Esophagus muscularis mucosa (tissue), 4 donors: ENCODE measurements around the gene CMBL. TPM values are rescaled to one million over a fixed set of nuclear protein-coding genes. Genes with fewer than 3 reads are reported as not detected.

ENCODE experiments used
- DNase-seq: peaks from one replicate; pipeline ENCODE4 v3.0.0-alpha.2; 2017; ENCODE audit errors: extremely low spot score
- H3K27ac ChIP-seq, 4 donors: fragments of 200-600 bp; sonication (generic); replicated peaks in 1 of 4; 1 replicate in 3 of 4; 2 replicates in 1 of 4; pipeline ENCODE4 v1.5.1; 2016 to 2019; ENCODE audit warnings: mild to moderate bottlenecking in 1 of 4
- H3K27me3 ChIP-seq, 4 donors: fragments of 200-600 bp; sonication (generic); one replicate each; pipeline versions ENCODE4 v1.5.1 to v1.6.0; 2016 to 2019
- H3K36me3 ChIP-seq, 4 donors: fragments of 200-600 bp; sonication (generic); one replicate each; pipeline ENCODE4 v1.5.1; 2016 to 2019
- H3K4me1 ChIP-seq, 4 donors: fragments of 200-600 bp; sonication (generic); one replicate each; pipeline ENCODE4 v1.5.1; 2016 to 2019
- H3K4me3 ChIP-seq, 4 donors: fragments of 200-600 bp; sonication (generic); 1 replicate in 2 of 4; 2 replicates in 2 of 4; pipeline ENCODE4 v1.5.1; 2016 to 2019; ENCODE audit warnings: mild to moderate bottlenecking in 4 of 4, moderate library complexity in 1 of 4
- H3K9me3 ChIP-seq, 4 donors: fragments of 200-600 bp; sonication (generic); 1 replicate in 3 of 4; 2 replicates in 1 of 4; pipeline ENCODE4 v1.5.1; 2016 to 2019
- CTCF ChIP-seq, 3 experiments: fragments of 200-600 bp in 2 of 3; fragments of 450-650 bp in 1 of 3; sonication (generic) in 2 of 3; IDR thresholded peaks; one replicate each; pipeline ENCODE4 v1.5.1; 2017 to 2019; ENCODE audit warnings: antibody characterized with exemption in 3 of 3, mild to moderate bottlenecking in 2 of 3, moderate library complexity in 1 of 3
- EP300 ChIP-seq: sonication (generic); formaldehyde crosslinking; IDR thresholded peaks from one replicate; pipeline ENCODE4 v1.6.1; 2017; ENCODE audit warnings: antibody characterized with exemption
- POLR2A ChIP-seq: fragments of 450-650 bp; IDR thresholded peaks from one replicate; pipeline ENCODE4 v1.6.1; 2017; ENCODE audit warnings: antibody characterized with exemption, moderate library complexity, mild to moderate bottlenecking, low read depth
- POLR2AphosphoS5 ChIP-seq, 2 donors: sonication (generic); formaldehyde crosslinking; IDR thresholded peaks; one replicate each; pipeline ENCODE4 v1.6.1; 2017; ENCODE audit warnings: antibody characterized with exemption in 2 of 2
- WGBS: methylation state at CpG from one replicate; pipeline ENCODE4 v1.1.5; 2018; 5-methylcytosine and 5-hydroxymethylcytosine counted together
- intact Hi-C: fragments of 100-400 bp; cut with DNase I; formaldehyde crosslinking; loops from one replicate; pipeline ENCODE4 v1.15.1; 2023
- total RNA-seq, 4 donors: library from RNA; depleted of rRNA; stranded (reverse); fragments of >200 nt; gene quantifications; one replicate each; pipeline versions ENCODE4 v1.1.0 to v1.2.1, GENCODE V29; 2016

Gene CMBL
- total RNA-seq, 4 donors from 2014 or later, result 3.8 to 7.8 (median 5.1) TPM

GRCh38 chr5:10343486-10343885 lies 35.8 kb upstream of the CMBL start:
- Histone ChIP-seq H3K36me3 (no peaks in the 10 kb centered on the region), H3K27me3 (no peaks in the 10 kb centered on the region), H3K4me1 (peaks cover 0 to 12% (median 5%) of the 10 kb centered on the region in 4 donors), H3K27ac (no peak overlapping the region), H3K9me3 (no peaks in the 10 kb centered on the region), H3K4me3 (no peak overlapping the region)
- 97% methylated on average over 4 of the region's 4 CpGs for WGBS
- TF ChIP-seq POLR2A, result no peak
- no peak for TF ChIP-seq CTCF (IDR thresholded peaks at IDR 0.05)
- intact Hi-C loops, result no loop called here
- DNase-seq, result no peak

GRCh38 chr5:10339958-10340357 lies 32.3 kb upstream of the CMBL start:
- intact Hi-C loops, result no loop called here
- no peak overlapping the region for H3K4me3 ChIP-seq
- TF ChIP-seq EP300, result no peak
- TF ChIP-seq POLR2A, result no peak
- TF ChIP-seq CTCF (IDR thresholded peaks at IDR 0.05), result no peak
- no peak for TF ChIP-seq POLR2AphosphoS5 (IDR thresholded peaks at IDR 0.05)
- 100% methylated on average over 3 of the region's 3 CpGs for WGBS
- peaks cover 0 to 12% (median 5%) of the 10 kb centered on the region in 4 donors for H3K4me1 ChIP-seq
- no peak for DNase-seq
- no peak overlapping the region for H3K27ac ChIP-seq
- no peaks in the 10 kb centered on the region for H3K9me3 ChIP-seq
- no peaks in the 10 kb centered on the region for H3K27me3 ChIP-seq
- H3K36me3 ChIP-seq, result no peaks in the 10 kb centered on the region

- Histone ChIP-seq H3K36me3 (no peaks in the 10 kb centered on the region), H3K4me3 (no peak overlapping the region), H3K4me1 (peaks cover under 1 to 13% (median 7%) of the 10 kb centered on the region in 4 donors), H3K27ac (no peak overlapping the region), H3K27me3 (no peaks in the 10 kb centered on the region), H3K9me3 (no peaks in the 10 kb centered on the region)
- DNase-seq, result no peak
- WGBS, result 61% methylated on average over 14 of the region's 19 CpGs
- TF ChIP-seq CTCF (IDR thresholded peaks at IDR 0.05) (no peak), EP300 (no peak), POLR2AphosphoS5 (IDR thresholded peaks at IDR 0.05) (no peak), POLR2A (no peak)
- intact Hi-C loops, result no loop called here
Measured at GRCh38 chr5:10339058-10339811, 31.5 kb upstream of the CMBL start.

GRCh38 chr5:10338686-10339057 lies 31.0 kb upstream of the CMBL start:
- TF ChIP-seq POLR2A, result no peak
- no peak for TF ChIP-seq POLR2AphosphoS5 (IDR thresholded peaks at IDR 0.05)
- TF ChIP-seq EP300, result no peak
- no peak for TF ChIP-seq CTCF (IDR thresholded peaks at IDR 0.05)
- Histone ChIP-seq H3K27me3 (no peaks in the 10 kb centered on the region), H3K36me3 (no peaks in the 10 kb centered on the region), H3K4me1 (peaks cover 7 to 19% (median 13%) of the 10 kb centered on the region in 4 donors), H3K4me3 (no peak overlapping the region), H3K27ac (no peak overlapping the region), H3K9me3 (no peaks in the 10 kb centered on the region)
- 88% methylated on average over 2 of the region's 2 CpGs for WGBS
- intact Hi-C loops, result no loop called here
- DNase-seq, result no peak

- no peak overlapping the region for H3K27ac ChIP-seq
- intact Hi-C loops, result no loop called here
- H3K27me3 ChIP-seq, result no peaks in the 10 kb centered on the region
- TF ChIP-seq POLR2AphosphoS5 (IDR thresholded peaks at IDR 0.05) (no peak), POLR2A (no peak), EP300 (no peak), CTCF (IDR thresholded peaks at IDR 0.05) (no peak)
- no peaks in the 10 kb centered on the region for H3K9me3 ChIP-seq
- H3K4me3 ChIP-seq, result no peak overlapping the region
- no peak for DNase-seq
- H3K36me3 ChIP-seq, result no peaks in the 10 kb centered on the region
- peaks cover 11 to 26% (median 19%) of the 10 kb centered on the region in 4 donors for H3K4me1 ChIP-seq
- WGBS, result 78% methylated on average over 4 of the region's 4 CpGs
Measured at GRCh38 chr5:10337986-10338385, 30.3 kb upstream of the CMBL start.
